Mesendoderm (in vitro differentiated cells): Measurements from ENCODE around the gene AGRN.
A peak's percentile ranks its signal among the peaks of the same experiment; 100 is the strongest.

Experiments used
- DNase-seq: peaks from one replicate; pipeline ENCODE4 v3.0.0; 2013
- H2AK5ac ChIP-seq: 2 replicates; pipeline ENCODE4 v1.6.1; 2013; ENCODE audit warnings: low read length, inconsistent platforms
- H2BK120ac ChIP-seq: 2 replicates; pipeline ENCODE4 v1.6.1; 2013; ENCODE audit warnings: low read depth, mild to moderate bottlenecking, low read length, moderate library complexity, mixed read lengths
- H2BK15ac ChIP-seq: replicated peaks from 2 replicates; pipeline ENCODE4 v1.6.1; 2013; ENCODE audit warnings: low read depth, mild to moderate bottlenecking, moderate library complexity
- H2BK5ac ChIP-seq: 2 replicates; pipeline ENCODE4 v1.6.1; 2013; ENCODE audit warnings: low read length, inconsistent platforms
- H3K18ac ChIP-seq: 2 replicates; pipeline ENCODE4 v1.6.1; 2013; ENCODE audit warnings: mild to moderate bottlenecking, low read length, mixed read lengths
- H3K23ac ChIP-seq: one replicate; pipeline ENCODE4 v1.6.1; 2013; ENCODE audit warnings: low read length
- H3K27ac ChIP-seq: 2 replicates; pipeline ENCODE4 v1.5.1; 2013; ENCODE audit warnings: low read depth, mild to moderate bottlenecking, inconsistent platforms, low read length, moderate library complexity
- H3K27me3 ChIP-seq: 2 replicates; pipeline ENCODE4 v1.6.1; 2013; ENCODE audit warnings: low read length, control low read depth, mild to moderate bottlenecking, inconsistent platforms; ENCODE audit not compliant: insufficient read depth, poor library complexity
- H3K36me3 ChIP-seq: 2 replicates; pipeline ENCODE4 v1.6.1; 2013; ENCODE audit warnings: low read length, inconsistent platforms; ENCODE audit not compliant: control insufficient read depth, insufficient read depth
- H3K4ac ChIP-seq: one replicate; pipeline ENCODE4 v1.6.1; 2013; ENCODE audit warnings: low read depth, mild to moderate bottlenecking, low read length, moderate library complexity
- H3K4me1 ChIP-seq: 2 replicates; pipeline ENCODE4 v1.6.1; 2013; ENCODE audit warnings: low read depth, low read length, inconsistent platforms; ENCODE audit not compliant: control insufficient read depth
- H3K4me2 ChIP-seq: 2 replicates; pipeline ENCODE4 v1.6.1; 2013; ENCODE audit warnings: low read length
- H3K4me3 ChIP-seq: 2 replicates; pipeline ENCODE4 v1.5.1; 2013; ENCODE audit warnings: mild to moderate bottlenecking, low read length
- H3K56ac ChIP-seq: one replicate; pipeline ENCODE4 v1.6.1; 2013; ENCODE audit warnings: low read length
- H3K79me1 ChIP-seq: 2 replicates; pipeline ENCODE4 v1.6.1; 2013; ENCODE audit warnings: low read length, inconsistent platforms
- H3K79me2 ChIP-seq: 2 replicates; pipeline ENCODE4 v1.6.1; 2013; ENCODE audit warnings: mild to moderate bottlenecking, low read length; ENCODE audit not compliant: control insufficient read depth, insufficient read depth
- H3K9ac ChIP-seq: 2 replicates; pipeline ENCODE4 v1.6.1; 2013; ENCODE audit warnings: low read length, inconsistent platforms
- H4K5ac ChIP-seq: one replicate; pipeline ENCODE4 v1.6.1; 2013; ENCODE audit warnings: low read length
- H4K8ac ChIP-seq: one replicate; pipeline ENCODE4 v1.6.1; 2013; ENCODE audit warnings: low read depth, mild to moderate bottlenecking, control low read depth, low read length, moderate library complexity
- WGBS: extraction: QIAGEN DNeasy Blood & Tissue Kit; methylation state at CpG from one replicate; pipeline ENCODE4 v1.1.7; 2013; ENCODE audit warnings: low lambda C conversion rate, missing lambda C conversion rate; ENCODE audit not compliant: insufficient coverage; ENCODE audit errors: extremely low coverage; 5-methylcytosine and 5-hydroxymethylcytosine counted together

Gene AGRN

GRCh38 chr1:1079408-1080121, 59.6 kb downstream of the AGRN start:
- no peaks in the 10 kb centered on the region for H3K27me3 ChIP-seq
- H3K9ac ChIP-seq: peak overlapping the region; percentile 58
- peak overlapping the region; percentile 55 for H3K4me2 ChIP-seq
- H3K4me3 ChIP-seq: no peak overlapping the region
- H3K4me1 ChIP-seq: no peaks in the 10 kb centered on the region
- H3K4ac ChIP-seq: no peak overlapping the region
- H3K27ac ChIP-seq: peak overlapping the region; percentile 7
- peak; percentile 99 for DNase-seq
- H3K23ac ChIP-seq: no peak overlapping the region
- WGBS: no CpG with 5 or more reads among the region's 38 CpGs
- no peak overlapping the region for H3K18ac ChIP-seq
- H3K56ac ChIP-seq: peak overlapping the region; percentile 85
- H2BK120ac ChIP-seq: no peak overlapping the region
- no peaks in the 10 kb centered on the region for H3K36me3 ChIP-seq
- H4K8ac ChIP-seq: no peak overlapping the region
- no peaks in the 10 kb centered on the region for H3K79me1 ChIP-seq
- no peak overlapping the region for H4K5ac ChIP-seq
- H2AK5ac ChIP-seq: no peak overlapping the region
- H2BK15ac ChIP-seq: no peak overlapping the region
- H3K79me2 ChIP-seq: no peaks in the 10 kb centered on the region
- H2BK5ac ChIP-seq: no peak overlapping the region

DNA sequence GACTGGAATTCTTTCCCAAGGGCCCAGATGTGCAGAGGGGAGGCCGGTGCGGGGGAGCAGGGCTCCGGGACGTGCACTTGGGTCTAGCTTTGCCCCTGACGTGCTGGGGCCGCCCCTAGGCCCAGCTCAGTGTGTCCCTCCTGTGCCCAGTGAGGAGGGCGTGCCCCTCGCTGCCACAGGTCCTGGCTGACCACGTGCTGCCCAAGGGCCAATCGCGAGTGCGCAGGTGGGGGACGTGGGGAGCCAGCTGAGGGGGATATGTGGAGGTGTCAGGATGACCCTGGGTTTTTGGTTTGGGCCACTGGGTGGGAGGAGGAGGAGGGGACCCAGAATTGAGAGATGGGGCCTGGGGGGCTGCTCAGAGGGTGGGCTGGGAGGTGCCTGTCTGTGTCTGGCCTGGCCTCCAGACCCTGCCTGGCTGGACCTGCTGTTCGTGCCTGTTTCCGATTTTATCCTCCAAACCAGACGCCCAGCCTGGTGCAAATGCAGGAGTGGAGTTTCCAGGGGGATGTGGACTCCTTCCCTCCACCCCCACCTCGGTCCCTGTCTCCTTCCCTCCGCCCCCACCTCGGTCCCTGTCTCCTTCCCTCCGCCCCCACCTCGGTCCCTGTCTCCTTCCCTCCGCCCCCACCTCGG, 60.3 kb downstream of the AGRN start:
- no peak overlapping the region for H3K4me3 ChIP-seq
- H3K4me1 ChIP-seq: no peaks in the 10 kb centered on the region
- no peaks in the 10 kb centered on the region for H3K27me3 ChIP-seq
- no peak overlapping the region for H2AK5ac ChIP-seq
- H3K4ac ChIP-seq: no peak overlapping the region
- H4K5ac ChIP-seq: no peak overlapping the region
- H3K79me2 ChIP-seq: no peaks in the 10 kb centered on the region
- H2BK120ac ChIP-seq: no peak overlapping the region
- no peaks in the 10 kb centered on the region for H3K79me1 ChIP-seq
- H3K36me3 ChIP-seq: no peaks in the 10 kb centered on the region
- H3K9ac ChIP-seq: peak overlapping the region; percentile 46
- WGBS: no CpG with 5 or more reads among the region's 23 CpGs
- no peak overlapping the region for H3K23ac ChIP-seq
- H2BK15ac ChIP-seq: no peak overlapping the region
- DNase-seq: peak; percentile 94
- H2BK5ac ChIP-seq: no peak overlapping the region
- no peak overlapping the region for H3K18ac ChIP-seq
- H3K56ac ChIP-seq: peak overlapping the region; percentile 76
- peak overlapping the region; percentile 3 for H3K27ac ChIP-seq
- H4K8ac ChIP-seq: no peak overlapping the region
- peak overlapping the region; percentile 56 for H3K4me2 ChIP-seq

DNA sequence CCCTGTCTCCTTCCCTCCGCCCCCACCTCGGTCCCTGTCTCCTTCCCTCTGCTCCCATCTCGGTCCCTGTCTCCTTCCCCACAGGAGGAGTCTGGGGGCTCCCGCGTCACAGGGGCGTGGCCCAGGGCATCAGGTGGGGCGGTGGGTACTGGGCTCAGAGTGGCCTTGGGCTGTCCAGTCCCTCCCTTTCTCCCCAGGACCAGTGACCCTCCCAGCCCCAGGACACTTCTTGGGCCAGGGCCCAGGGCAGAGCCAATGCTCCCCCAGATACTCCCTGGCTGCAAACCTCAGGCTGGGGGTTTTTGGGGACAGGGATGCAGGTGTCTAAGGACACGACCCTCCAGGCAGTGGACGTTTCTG, 61.0 kb downstream of the AGRN start:
- H2BK5ac ChIP-seq: no peak overlapping the region
- H3K27ac ChIP-seq: no peak overlapping the region
- H3K9ac ChIP-seq: no peak overlapping the region
- no peak overlapping the region for H3K4me2 ChIP-seq
- no peak overlapping the region for H4K5ac ChIP-seq
- H3K18ac ChIP-seq: no peak overlapping the region
- no peaks in the 10 kb centered on the region for H3K4me1 ChIP-seq
- no peaks in the 10 kb centered on the region for H3K79me2 ChIP-seq
- no peak overlapping the region for H2AK5ac ChIP-seq
- H3K4me3 ChIP-seq: no peak overlapping the region
- H3K36me3 ChIP-seq: no peaks in the 10 kb centered on the region
- no peak overlapping the region for H3K4ac ChIP-seq
- no peak overlapping the region for H3K23ac ChIP-seq
- peak; percentile 40 for DNase-seq
- H3K56ac ChIP-seq: no peak overlapping the region
- WGBS: no CpG with 5 or more reads among the region's 9 CpGs
- H3K79me1 ChIP-seq: no peaks in the 10 kb centered on the region
- no peaks in the 10 kb centered on the region for H3K27me3 ChIP-seq
- H2BK120ac ChIP-seq: no peak overlapping the region
- H2BK15ac ChIP-seq: no peak overlapping the region
- H4K8ac ChIP-seq: no peak overlapping the region

- Histone ChIP-seq H2AK5ac (no peak overlapping the region), H3K36me3 (no peaks in the 10 kb centered on the region), H3K56ac (no peak overlapping the region), H3K23ac (no peak overlapping the region), H4K5ac (no peak overlapping the region), H3K9ac (no peak overlapping the region), H4K8ac (no peak overlapping the region), H3K27me3 (no peaks in the 10 kb centered on the region), H2BK120ac (no peak overlapping the region), H2BK15ac (no peak overlapping the region), H3K4ac (no peak overlapping the region), H3K27ac (no peak overlapping the region), H3K79me1 (no peaks in the 10 kb centered on the region), H3K4me1 (no peaks in the 10 kb centered on the region), H3K4me2 (no peak overlapping the region), H2BK5ac (no peak overlapping the region), H3K18ac (no peak overlapping the region), H3K4me3 (no peak overlapping the region), H3K79me2 (no peaks in the 10 kb centered on the region)
- DNase-seq: no peak
- no CpG with 5 or more reads among the region's 52 CpGs for WGBS
These were observed 61.7 kb downstream of the AGRN start for GRCh38 chr1:1081311-1082238.

DNA sequence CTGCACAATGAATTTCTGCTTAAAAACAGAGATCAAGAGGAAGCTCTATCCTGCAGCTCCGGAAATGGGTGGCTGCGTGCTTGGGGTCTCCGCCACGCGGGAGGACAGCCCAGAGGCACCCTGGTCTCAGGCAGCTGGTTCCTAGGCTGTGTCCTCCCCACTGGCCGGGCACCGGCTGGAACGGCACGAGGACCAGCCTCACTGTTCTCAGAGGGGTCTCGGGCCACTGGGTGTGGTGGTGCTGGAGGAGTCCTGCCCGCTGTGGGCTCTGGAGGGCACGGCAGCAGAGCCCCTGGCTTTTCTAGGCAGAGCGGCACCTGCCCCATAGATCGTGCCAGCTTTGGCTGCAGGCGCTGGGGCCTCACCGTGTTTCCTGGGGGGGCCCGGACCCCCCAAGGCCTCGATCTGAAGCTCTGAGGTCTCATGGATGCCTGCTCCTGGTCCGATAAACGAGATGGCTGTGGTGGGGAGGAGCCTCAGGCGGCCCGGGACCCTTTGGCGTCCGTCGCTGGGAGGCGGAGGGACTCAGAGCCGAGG, 62.4 kb downstream of the AGRN start:
- Histone ChIP-seq H2BK120ac (no peak overlapping the region), H3K27me3 (no peaks in the 10 kb centered on the region), H3K4ac (no peak overlapping the region), H3K4me3 (no peak overlapping the region), H3K27ac (no peak overlapping the region), H3K56ac (no peak overlapping the region), H3K9ac (no peak overlapping the region), H2BK15ac (no peak overlapping the region), H4K8ac (no peak overlapping the region), H3K36me3 (no peaks in the 10 kb centered on the region), H3K79me2 (no peaks in the 10 kb centered on the region), H3K4me1 (no peaks in the 10 kb centered on the region), H2BK5ac (no peak overlapping the region), H3K23ac (no peak overlapping the region), H3K4me2 (no peak overlapping the region), H3K18ac (no peak overlapping the region), H3K79me1 (no peaks in the 10 kb centered on the region), H4K5ac (no peak overlapping the region), H2AK5ac (no peak overlapping the region)
- WGBS: no CpG with 5 or more reads among the region's 27 CpGs
- DNase-seq: no peak
